BJ (cell line): ENCODE results near the gene MBD5. TPM values are rescaled to one million over a fixed set of nuclear protein-coding genes. Genes with fewer than 3 reads are reported as not detected.

Source experiments
- CTCF ChIA-PET: fragments of 350-600 bp; formaldehyde crosslinking; extraction: SDS; loops from one replicate; lab custom pipeline; 2021; ENCODE audit warnings: antibody characterized with exemption, inconsistent platforms; lab: Yijun Ruan, JAX
- POLR2A ChIA-PET: fragments of 300-600 bp; sonication (Branson Sonifier 250); formaldehyde crosslinking; extraction: SDS; loops from one replicate; lab custom pipeline; 2021; ENCODE audit warnings: antibody characterized with exemption; lab: Charles Lee
- DNase-seq: peaks from one replicate; pipeline ENCODE4 v3.0.0-alpha.2; 2011; ENCODE audit warnings: low read depth
- H3K27me3 ChIP-seq: 2 replicates; pipeline ENCODE4 v1.6.0; 2011; ENCODE audit warnings: low read length; ENCODE audit not compliant: control insufficient read depth, insufficient read depth
- H3K36me3 ChIP-seq: 2 replicates; pipeline ENCODE4 v1.5.1; 2011; ENCODE audit warnings: low read length; ENCODE audit not compliant: control insufficient read depth, insufficient read depth
- H3K4me3 ChIP-seq: 2 replicates; pipeline ENCODE4 v1.5.1; 2011; ENCODE audit warnings: low read depth, mild to moderate bottlenecking, control low read depth, low read length
- polyA plus RNA-seq: library from polyadenylated mRNA; depleted of rRNA; stranded (reverse); fragments of >200 nt; gene quantifications from 2 replicates; pipeline ENCODE4 v1.2.3, GENCODE V29; 2011
- TF ChIP-seq, protein P1 (sequence below): IDR thresholded peaks from 2 replicates; pipeline ENCODE4 v1.5.1; 2011; ENCODE audit warnings: low read depth, mild to moderate bottlenecking, control low read depth, inconsistent platforms, low read length, moderate library complexity; ENCODE audit not compliant: insufficient read depth

The MBD5 gene
- polyA plus RNA-seq, 1 experiment, result 20.4 TPM

DNA sequence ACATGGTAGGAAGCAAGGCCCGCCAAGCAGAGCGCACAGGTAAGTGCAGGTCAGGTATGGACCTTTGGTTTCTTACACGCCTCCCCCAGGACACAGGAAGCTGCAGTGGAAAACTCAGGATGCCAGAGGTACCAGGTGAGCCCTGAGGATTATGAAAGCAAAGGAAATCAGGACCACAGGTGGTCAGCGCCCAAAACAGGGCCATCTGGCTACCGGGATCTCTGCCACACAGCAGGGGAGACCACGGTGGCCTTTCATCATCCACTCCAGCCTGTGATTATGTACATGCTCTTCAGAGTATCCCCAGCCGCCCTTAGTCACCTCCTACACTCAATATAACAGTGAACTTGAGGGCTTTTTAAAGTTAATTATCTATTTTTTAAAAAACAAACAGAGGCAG, 498.1 kb downstream of the MBD5 start:
- CTCF ChIA-PET, result no interaction called here
- DNase-seq, result no peak
- POLR2A ChIA-PET, result no interaction called here
- Histone ChIP-seq H3K27me3 (no peaks in the 10 kb centered on the region), H3K36me3 (no peaks in the 10 kb centered on the region), H3K4me3 (no peak overlapping the region)
- TF ChIP-seq, protein P1, sequence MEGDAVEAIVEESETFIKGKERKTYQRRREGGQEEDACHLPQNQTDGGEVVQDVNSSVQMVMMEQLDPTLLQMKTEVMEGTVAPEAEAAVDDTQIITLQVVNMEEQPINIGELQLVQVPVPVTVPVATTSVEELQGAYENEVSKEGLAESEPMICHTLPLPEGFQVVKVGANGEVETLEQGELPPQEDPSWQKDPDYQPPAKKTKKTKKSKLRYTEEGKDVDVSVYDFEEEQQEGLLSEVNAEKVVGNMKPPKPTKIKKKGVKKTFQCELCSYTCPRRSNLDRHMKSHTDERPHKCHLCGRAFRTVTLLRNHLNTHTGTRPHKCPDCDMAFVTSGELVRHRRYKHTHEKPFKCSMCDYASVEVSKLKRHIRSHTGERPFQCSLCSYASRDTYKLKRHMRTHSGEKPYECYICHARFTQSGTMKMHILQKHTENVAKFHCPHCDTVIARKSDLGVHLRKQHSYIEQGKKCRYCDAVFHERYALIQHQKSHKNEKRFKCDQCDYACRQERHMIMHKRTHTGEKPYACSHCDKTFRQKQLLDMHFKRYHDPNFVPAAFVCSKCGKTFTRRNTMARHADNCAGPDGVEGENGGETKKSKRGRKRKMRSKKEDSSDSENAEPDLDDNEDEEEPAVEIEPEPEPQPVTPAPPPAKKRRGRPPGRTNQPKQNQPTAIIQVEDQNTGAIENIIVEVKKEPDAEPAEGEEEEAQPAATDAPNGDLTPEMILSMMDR, result no peak

DNA sequence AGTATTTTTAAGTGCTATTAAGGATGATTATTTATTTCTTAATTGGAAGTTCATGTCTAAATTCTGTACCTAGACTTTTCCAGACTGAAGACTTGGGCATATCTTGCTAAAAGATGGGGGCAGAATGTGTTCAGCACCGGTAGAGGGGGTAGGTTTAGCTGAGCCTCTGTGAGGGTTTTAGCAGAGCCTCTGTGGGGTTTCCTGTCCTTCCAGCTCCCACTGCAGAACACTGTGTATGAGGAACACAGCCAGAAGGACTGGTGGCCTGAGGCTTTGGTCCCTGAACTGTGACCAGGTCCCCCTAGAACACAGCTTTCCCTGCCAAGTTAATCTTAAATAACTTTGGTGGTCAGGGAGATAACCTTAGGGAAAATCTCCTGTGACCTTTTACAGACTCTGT, 500.3 kb downstream of the MBD5 start:
- CTCF ChIA-PET, result interaction anchor here (0.6 to 4.4 kb wide), 2 partner anchors 11 to 531 kb away, joined by 4 to 27 read pairs; no protein-coding TSS in a partner anchor
- Histone ChIP-seq H3K4me3 (no peak overlapping the region), H3K27me3 (no peaks in the 10 kb centered on the region), H3K36me3 (no peaks in the 10 kb centered on the region)
- TF ChIP-seq, protein P1, result no peak
- POLR2A ChIA-PET, result no interaction called here
- DNase-seq, result no peak

DNA sequence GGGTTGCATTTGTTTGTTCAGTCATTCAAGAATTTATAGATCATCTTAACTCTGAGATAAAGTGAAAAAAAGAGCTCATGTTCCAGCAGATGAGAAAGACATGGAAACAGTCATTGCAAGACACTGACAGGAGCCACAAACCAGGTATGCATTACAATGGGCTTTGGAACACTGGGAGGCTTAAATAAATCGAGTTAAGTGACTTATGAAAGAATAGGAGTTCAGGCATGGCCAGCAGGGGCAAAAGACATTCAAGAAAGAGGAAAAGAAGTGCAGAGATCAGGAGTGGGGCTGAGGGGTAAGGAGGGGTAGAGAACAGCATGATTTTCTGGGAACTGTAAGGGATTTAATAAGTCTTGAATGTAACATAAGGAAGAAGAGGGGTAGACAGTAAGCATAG, 502.4 kb downstream of the MBD5 start:
- no peak overlapping the region for H3K4me3 ChIP-seq
- TF ChIP-seq, protein P1, result no peak
- ChIA-PET CTCF (interaction anchor here (1.4 to 4.4 kb wide), 2 partner anchors 13 to 533 kb away, joined by 4 to 27 read pairs; no protein-coding TSS in a partner anchor), POLR2A (no interaction called here)
- no peaks in the 10 kb centered on the region for H3K27me3 ChIP-seq
- no peak for DNase-seq
- H3K36me3 ChIP-seq, result no peaks in the 10 kb centered on the region

DNA sequence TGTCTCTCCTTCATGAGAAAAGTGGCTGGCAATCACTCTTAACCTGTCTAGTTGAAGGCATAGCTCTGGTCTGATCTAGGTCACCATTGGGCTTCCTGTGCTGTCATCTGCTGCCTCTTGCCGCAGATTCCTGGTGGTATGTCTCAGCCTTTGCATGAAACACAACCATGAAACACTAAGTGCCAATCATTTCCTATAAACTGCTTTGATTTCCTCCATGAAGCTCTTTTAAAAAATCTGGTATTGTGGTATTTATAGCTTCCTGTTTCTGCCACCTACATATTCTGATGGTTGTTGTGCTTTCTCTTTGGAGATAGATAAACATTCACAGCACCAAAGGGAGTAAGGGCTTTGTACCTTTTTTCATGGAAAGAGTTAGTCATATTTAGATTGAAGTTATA, 503.6 kb downstream of the MBD5 start:
- TF ChIP-seq, protein P1, result no peak
- ChIA-PET CTCF (interaction anchor here (4.4 kb wide), 1 partner anchor 15 kb away, joined by 27 read pairs; no protein-coding TSS in a partner anchor), POLR2A (no interaction called here)
- no peak for DNase-seq
- H3K27me3 ChIP-seq, result no peaks in the 10 kb centered on the region
- H3K36me3 ChIP-seq, result no peaks in the 10 kb centered on the region
- no peak overlapping the region for H3K4me3 ChIP-seq

DNA sequence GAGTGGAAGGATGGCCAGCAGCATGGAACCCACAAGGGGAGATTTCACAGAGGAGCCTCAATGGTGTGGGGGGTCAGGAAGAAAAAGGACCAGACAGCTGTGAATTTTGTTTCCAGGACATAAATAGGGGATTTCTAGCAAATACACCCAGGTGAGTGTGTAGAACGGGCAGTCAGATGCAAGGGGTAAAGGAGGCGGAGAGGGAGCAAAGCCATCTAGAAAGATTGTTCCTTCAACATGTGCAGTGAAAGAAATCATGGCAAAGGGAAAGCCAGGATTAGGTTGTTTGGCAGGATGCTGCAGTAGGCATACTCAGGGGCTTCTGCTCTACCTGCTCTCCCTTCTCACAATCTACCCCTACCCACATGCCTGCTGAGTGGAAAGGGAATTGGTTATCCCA, 504.2 kb downstream of the MBD5 start:
- Histone ChIP-seq H3K27me3 (no peaks in the 10 kb centered on the region), H3K4me3 (no peak overlapping the region), H3K36me3 (no peaks in the 10 kb centered on the region)
- POLR2A ChIA-PET, result no interaction called here
- no peak for DNase-seq
- TF ChIP-seq, protein P1, result no peak
- CTCF ChIA-PET, result no interaction called here
